Cerebellar nuclear complex (tissue), 1 donor: ENCODE data around the gene AADACL3.
"Not testable (repeated sequence)": the region's sequence is repeated elsewhere in the genome, so short reads cannot be mapped to it uniquely, and the experiment has no call there.

Source experiments
- DNase-seq, 2 experiments: peaks; one replicate each; lab custom pipeline; 2025; lab: John Stamatoyannopoulos, UW

Gene AADACL3

GRCh38 chr1:12715896-12716437 is at the start of gene AADACL3:
Gene AADACL3 (plus strand): TSS chr1:12716110. CDS start chr1:12716177, 67 bp downstream.
- no peak for DNase-seq

- no peak for DNase-seq
These were observed 49.7 kb upstream of the AADACL3 start for GRCh38 chr1:12666141-12666735.

GRCh38 chr1:12669529-12670068 is 46.3 kb upstream of the AADACL3 start:
- no peak for DNase-seq

GRCh38 chr1:12674358-12674757 is 41.6 kb upstream of the AADACL3 start:
- DNase-seq, result no peak

GRCh38 chr1:12676122-12676521 is 39.8 kb upstream of the AADACL3 start:
- not testable (repeated sequence) for DNase-seq

- no peak for DNase-seq
These were observed 38.3 kb upstream of the AADACL3 start for GRCh38 chr1:12677565-12677964.

- DNase-seq, result no peak
These were observed 37.6 kb upstream of the AADACL3 start for GRCh38 chr1:12678350-12678749.

- no peak for DNase-seq
These were observed 37.1 kb upstream of the AADACL3 start for GRCh38 chr1:12678820-12679219.

GRCh38 chr1:12690156-12690555 is 25.8 kb upstream of the AADACL3 start:
- DNase-seq, result no peak

GRCh38 chr1:12692967-12693782 is 22.7 kb upstream of the AADACL3 start:
- no peak for DNase-seq

GRCh38 chr1:12696658-12697057 is 19.3 kb upstream of the AADACL3 start:
- no peak for DNase-seq

- no peak for DNase-seq
These were observed 18.5 kb upstream of the AADACL3 start for GRCh38 chr1:12697397-12697796.

- DNase-seq, result no peak
These were observed 12.0 kb upstream of the AADACL3 start for GRCh38 chr1:12703821-12704451.

- DNase-seq, result no peak
These were observed 9.8 kb upstream of the AADACL3 start for GRCh38 chr1:12706061-12706460.

- no peak for DNase-seq
These were observed 7.4 kb upstream of the AADACL3 start for GRCh38 chr1:12708396-12709090.

- DNase-seq, result no peak
These were observed 6.8 kb upstream of the AADACL3 start for GRCh38 chr1:12709091-12709491.

GRCh38 chr1:12709696-12710095 is 6.2 kb upstream of the AADACL3 start:
- DNase-seq, result no peak

GRCh38 chr1:12711536-12711935 is 4.4 kb upstream of the AADACL3 start:
- DNase-seq, result no peak

GRCh38 chr1:12712076-12712475 is 3.8 kb upstream of the AADACL3 start:
- DNase-seq, result no peak

- no peak for DNase-seq
These were observed 3.0 kb upstream of the AADACL3 start for GRCh38 chr1:12712929-12713328.

- not testable (repeated sequence) for DNase-seq
These were observed 2.3 kb upstream of the AADACL3 start for GRCh38 chr1:12713651-12714050.
